ENCODE results near the gene PSORS1C1.

- TF ChIP-seq CTCF (IDR thresholded peaks at IDR 0.05; ENCODE audit: poor library complexity) (no peak), EZH2phosphoT487 (IDR thresholded peaks at IDR 0.05; ENCODE audit: low read depth, severe bottlenecking, unreplicated experiment) (no peak), EZH2 (IDR thresholded peaks at IDR 0.05; ENCODE audit: borderline replicate concordance) (no peak)
Measured at GRCh38 chr6:31139599-31139998, 25.0 kb downstream of the PSORS1C1 start.
